Measurements from ENCODE around the gene SP140. TPM values are rescaled to one million over a fixed set of nuclear protein-coding genes. Genes with fewer than 3 reads are reported as not detected.

Gene SP140
- 0.13 TPM in 1 of 5 replicates, not detected in the others for total RNA-seq (2022; extraction: Qiagen RNA extraction; ENCODE audit: low read depth)

DNA sequence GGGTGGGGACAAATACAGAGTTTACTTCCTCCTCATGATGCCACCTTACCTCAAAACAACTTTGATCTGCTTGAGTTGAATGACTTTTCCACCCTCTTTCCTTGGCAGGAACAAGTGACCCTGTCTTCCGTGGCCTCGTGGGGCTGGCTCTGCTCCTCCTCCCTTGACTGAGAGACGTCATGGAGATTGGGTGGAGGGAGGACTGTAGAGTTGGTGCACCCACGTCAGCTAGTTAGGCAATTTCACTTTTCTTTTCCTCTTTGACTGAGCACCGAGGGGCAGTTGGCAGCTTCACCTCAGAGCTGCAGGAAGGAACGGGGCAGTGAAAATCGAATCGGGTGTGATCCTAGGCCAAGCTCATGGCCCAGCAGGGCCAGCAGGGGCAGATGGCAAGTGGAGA is at the start of gene SP140:
TSS of gene SP140 (plus strand) at position 251 of the 400 bp plus-strand sequence. CDS start at position 360, 109 bp downstream.

DNA sequence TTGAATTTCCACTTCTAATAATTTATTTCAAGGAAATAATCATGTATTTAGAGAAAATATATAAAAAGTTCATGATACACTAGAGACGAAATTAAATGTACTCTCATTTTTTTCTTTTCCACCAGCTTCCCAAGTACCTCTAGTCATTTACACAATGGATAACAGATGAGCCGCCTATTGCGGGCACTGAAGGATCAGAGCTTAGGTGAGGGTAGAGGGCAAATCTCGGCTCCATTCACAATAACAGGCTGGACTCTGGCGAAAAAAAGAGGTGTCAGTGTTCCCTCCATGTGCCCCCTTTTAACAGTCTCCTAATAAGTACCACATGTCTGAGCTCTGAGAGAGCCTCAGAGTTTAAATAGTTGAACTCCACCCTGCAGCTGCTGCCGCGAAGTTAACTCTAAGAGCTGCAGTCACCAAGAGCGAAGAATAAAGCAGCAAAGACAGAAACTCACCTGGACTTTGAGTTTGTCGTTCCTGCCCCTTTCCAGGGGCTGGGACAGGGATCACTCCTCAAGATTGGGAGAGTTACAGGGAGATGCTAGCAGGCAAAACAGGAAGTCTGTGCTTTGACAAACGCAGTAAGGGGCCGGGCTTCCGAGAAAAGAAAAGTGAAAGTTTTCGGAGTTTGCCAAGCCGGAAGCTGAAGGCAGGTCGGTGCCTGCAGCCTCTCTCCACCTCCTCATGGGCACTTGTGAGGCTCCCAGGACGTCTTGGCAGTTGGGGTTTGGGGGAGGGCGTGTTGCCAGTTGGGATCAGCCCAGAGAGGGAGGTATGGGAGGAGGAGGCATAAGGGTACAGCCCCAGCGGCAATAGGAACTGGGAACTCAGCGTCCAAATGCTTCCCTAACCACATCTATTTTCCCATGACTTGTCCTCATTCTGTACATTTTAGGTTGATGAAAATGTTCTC is 5.9 kb upstream of the SP140 start, which contains the start of gene SP110:
TSS of gene SP110 (minus strand) at position 566 of the 913 bp plus-strand sequence. CDS start 3,057 bp downstream, outside the sequence.

DNA sequence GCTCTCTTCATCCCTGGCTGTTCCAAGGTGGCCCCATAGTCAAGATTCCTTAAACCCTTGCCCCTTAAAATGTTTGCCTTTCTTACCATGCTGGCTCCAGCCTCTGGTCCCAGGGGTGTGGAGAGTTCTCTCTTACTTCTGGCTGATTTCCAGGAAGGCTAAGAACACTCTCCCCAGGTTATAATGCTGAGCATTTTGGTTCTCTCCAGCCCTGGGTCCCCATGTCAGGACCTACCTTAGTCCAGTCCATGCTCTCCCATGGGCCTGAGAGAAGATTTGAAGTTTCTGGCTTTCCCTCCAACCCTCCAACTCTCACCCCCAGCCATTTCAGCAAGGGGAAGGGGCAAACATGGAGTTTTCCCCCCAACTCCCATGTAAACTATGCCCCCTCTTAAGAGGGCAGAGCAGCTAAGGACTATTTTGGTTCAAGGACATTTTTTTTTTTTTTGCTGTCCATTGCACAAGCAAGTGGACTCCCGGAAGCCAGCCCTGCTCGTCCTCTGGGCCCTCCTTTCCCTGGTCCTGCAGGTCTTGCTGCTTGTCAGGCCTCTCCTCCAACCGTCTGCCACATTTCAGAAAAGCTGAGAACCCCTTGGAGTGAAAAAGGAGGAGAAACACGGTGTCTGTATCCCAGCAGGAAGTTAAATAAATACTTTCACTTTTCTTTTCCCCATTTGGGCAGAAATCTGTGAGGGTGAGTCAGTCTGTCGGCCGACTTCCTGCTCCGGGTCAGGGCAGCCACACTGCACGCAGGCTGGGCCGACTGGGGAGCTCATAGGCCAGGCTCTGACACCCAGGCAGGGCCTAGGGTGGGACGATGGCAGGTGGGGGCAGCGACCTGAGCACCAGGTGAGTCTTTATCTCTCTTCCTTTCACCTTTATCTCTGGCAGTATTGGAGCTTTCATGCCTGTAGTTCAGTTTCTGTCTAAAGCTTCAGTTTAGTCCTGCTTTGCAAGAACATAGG is 101.2 kb downstream of the SP140 start, which contains the start of gene SP140L:
TSS of gene SP140L (plus strand) at position 741 of the 965 bp plus-strand sequence. CDS start at position 818, 77 bp downstream.

Other genes with a start within 250 kb of the SP140 start
- 0.43 to 1.6 TPM (median 0.80 TPM) in 5 replicates for gene SLC16A14, start 156.8 kb upstream of the SP140 start, total RNA-seq (2022; extraction: Qiagen RNA extraction; ENCODE audit: low read depth)
- 6.0 to 7.7 TPM (median 7.4 TPM) in 5 replicates for gene SP110, start 5.8 kb upstream of the SP140 start, total RNA-seq (2022; extraction: Qiagen RNA extraction; ENCODE audit: low read depth)
- gene SP140L, start 101.5 kb downstream of the SP140 start, total RNA-seq (2022; extraction: Qiagen RNA extraction; ENCODE audit: low read depth), result 2.4 to 4.3 TPM (median 3.5 TPM) in 5 replicates
- gene SP100, start 190.5 kb downstream of the SP140 start, total RNA-seq (2022; extraction: Qiagen RNA extraction; ENCODE audit: low read depth), result 25.3 to 30.0 TPM (median 28.6 TPM) in 5 replicates